ENCODE measurements around the gene ECT2.
"Not testable (repeated sequence)": the region's sequence is repeated elsewhere in the genome, so short reads cannot be mapped to it uniquely, and the experiment has no call there.

ECT2 gene, protein sequence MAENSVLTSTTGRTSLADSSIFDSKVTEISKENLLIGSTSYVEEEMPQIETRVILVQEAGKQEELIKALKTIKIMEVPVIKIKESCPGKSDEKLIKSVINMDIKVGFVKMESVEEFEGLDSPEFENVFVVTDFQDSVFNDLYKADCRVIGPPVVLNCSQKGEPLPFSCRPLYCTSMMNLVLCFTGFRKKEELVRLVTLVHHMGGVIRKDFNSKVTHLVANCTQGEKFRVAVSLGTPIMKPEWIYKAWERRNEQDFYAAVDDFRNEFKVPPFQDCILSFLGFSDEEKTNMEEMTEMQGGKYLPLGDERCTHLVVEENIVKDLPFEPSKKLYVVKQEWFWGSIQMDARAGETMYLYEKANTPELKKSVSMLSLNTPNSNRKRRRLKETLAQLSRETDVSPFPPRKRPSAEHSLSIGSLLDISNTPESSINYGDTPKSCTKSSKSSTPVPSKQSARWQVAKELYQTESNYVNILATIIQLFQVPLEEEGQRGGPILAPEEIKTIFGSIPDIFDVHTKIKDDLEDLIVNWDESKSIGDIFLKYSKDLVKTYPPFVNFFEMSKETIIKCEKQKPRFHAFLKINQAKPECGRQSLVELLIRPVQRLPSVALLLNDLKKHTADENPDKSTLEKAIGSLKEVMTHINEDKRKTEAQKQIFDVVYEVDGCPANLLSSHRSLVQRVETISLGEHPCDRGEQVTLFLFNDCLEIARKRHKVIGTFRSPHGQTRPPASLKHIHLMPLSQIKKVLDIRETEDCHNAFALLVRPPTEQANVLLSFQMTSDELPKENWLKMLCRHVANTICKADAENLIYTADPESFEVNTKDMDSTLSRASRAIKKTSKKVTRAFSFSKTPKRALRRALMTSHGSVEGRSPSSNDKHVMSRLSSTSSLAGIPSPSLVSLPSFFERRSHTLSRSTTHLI

GRCh38 chr3:172750368-172751174 lies at the start of gene ECT2:
ECT2 (plus strand) TSS chr3:172750726; CDS start chr3:172754531, 3,805 bp downstream.
- DNase-seq (ENCODE audit: low read depth): peak; percentile 92

GRCh38 chr3:172700936-172701455 lies 49.5 kb upstream of the ECT2 start:
- DNase-seq (ENCODE audit: low read depth): no peak

- no peak for DNase-seq (ENCODE audit: low read depth)
Measured at GRCh38 chr3:172701751-172702150, 48.8 kb upstream of the ECT2 start.

DNA sequence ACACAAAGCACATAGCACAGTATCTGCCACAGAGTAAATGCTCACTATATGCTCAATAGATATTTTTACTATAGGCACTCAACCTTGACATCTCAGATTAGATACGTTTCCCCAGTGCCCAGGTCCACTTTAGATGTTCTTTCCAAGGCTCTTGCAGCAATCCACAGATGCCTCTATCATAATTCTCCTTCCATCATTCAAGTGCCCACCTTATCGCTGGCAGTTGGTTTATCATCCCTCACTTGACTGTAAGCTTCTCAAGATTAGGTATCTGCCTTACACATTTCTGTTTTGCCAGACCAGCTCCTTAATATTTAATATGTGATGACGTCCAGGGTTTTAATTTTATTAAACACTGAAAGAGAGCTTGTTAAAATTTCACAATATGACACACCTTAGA lies 48.3 kb upstream of the ECT2 start:
- DNase-seq (ENCODE audit: low read depth): no peak

GRCh38 chr3:172702731-172703130 lies 47.8 kb upstream of the ECT2 start:
- DNase-seq (ENCODE audit: low read depth): not testable (repeated sequence)

- no peak for DNase-seq (ENCODE audit: low read depth)
Measured at GRCh38 chr3:172704001-172704400, 46.5 kb upstream of the ECT2 start.

DNA sequence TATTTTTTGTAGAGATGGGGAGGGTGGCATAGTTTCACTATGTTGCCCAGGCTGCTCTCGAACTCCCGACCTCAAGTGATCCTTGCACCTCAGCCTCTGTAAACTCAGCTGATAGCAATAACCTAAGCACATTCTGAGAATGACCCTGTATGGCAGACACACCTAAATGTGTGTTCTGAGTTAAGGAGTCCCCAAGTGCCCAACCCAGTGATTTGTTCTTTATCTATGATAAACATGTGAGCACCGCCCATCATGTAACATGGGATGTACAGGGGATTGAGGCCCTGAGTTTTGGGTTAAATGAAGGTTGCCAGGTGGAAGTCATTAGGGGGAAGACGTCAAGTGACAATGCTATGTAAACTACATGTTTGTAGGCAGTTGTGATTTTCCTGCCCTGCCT lies 45.4 kb upstream of the ECT2 start:
- no peak for DNase-seq (ENCODE audit: low read depth)

- no peak for DNase-seq (ENCODE audit: low read depth)
Measured at GRCh38 chr3:172707030-172707429, 43.5 kb upstream of the ECT2 start.

GRCh38 chr3:172707967-172708366 lies 42.6 kb upstream of the ECT2 start:
- no peak for DNase-seq (ENCODE audit: low read depth)

GRCh38 chr3:172708921-172709773 lies 41.4 kb upstream of the ECT2 start:
- DNase-seq (ENCODE audit: low read depth): no peak

GRCh38 chr3:172709774-172710663 lies 40.5 kb upstream of the ECT2 start:
- DNase-seq (ENCODE audit: low read depth): no peak

- DNase-seq (ENCODE audit: low read depth): peak; percentile 44
Measured at GRCh38 chr3:172710664-172711453, 39.7 kb upstream of the ECT2 start, which contains the start of gene NCEH1. NCEH1 (minus strand) TSS chr3:172711067; CDS start chr3:172710984, 83 bp downstream.

GRCh38 chr3:172711454-172711795 lies 39.1 kb upstream of the ECT2 start:
- DNase-seq (ENCODE audit: low read depth): no peak

- no peak for DNase-seq (ENCODE audit: low read depth)
Measured at GRCh38 chr3:172713316-172713715, 37.2 kb upstream of the ECT2 start.

GRCh38 chr3:172716476-172716875 lies 34.0 kb upstream of the ECT2 start:
- DNase-seq (ENCODE audit: low read depth): no peak

GRCh38 chr3:172717493-172718088 lies 32.9 kb upstream of the ECT2 start:
- no peak for DNase-seq (ENCODE audit: low read depth)

DNA sequence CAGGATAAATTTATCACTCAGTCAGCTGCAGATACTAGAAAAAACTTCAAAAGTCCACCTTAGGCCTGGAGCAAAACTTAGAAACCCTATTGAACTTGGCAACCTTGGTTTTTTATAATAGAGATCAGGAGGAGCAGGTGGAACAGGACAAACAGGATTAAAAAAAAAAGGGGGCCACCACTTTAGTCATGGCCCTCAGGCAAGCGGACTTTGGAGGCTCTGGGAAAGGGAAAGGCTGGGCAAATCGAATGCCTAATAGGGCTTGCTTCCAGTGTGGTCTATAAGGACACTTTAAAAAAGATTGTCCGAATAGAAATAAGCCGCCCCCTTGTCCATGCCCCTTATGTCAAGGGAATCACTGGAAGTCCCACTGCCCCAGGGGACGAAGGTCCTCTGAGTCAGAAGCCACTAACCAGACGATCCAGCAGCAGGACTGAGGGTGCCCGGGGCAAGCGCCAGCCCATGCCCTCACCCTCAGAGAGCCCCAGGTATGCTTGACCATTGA lies 27.9 kb upstream of the ECT2 start:
- not testable (repeated sequence) for DNase-seq (ENCODE audit: low read depth)

GRCh38 chr3:172726380-172726779 lies 24.1 kb upstream of the ECT2 start:
- DNase-seq (ENCODE audit: low read depth): no peak
